Activated T-cell treated with anti-CD3 and anti-CD28 coated beads, Interleukin-2, amount 50 U/mL, for 4 hours (primary cell): Measurements from ENCODE around the gene CDK17. TPM values are rescaled to one million over a fixed set of nuclear protein-coding genes. Genes with fewer than 3 reads are reported as not detected.
"Not testable (repeated sequence)": the region's sequence is repeated elsewhere in the genome, so short reads cannot be mapped to it uniquely, and the experiment has no call there.

Experiments
- ATAC-seq, 2 donors: fragments of 200-7000 bp; cut with Tn5 transposase; one replicate each; pipeline ENCODE4 v1.10.0; 2021
- DNase-seq: peaks from one replicate; pipeline ENCODE4 v3.0.0-alpha.2; 2020
- H3K27me3 Mint-ChIP-seq: one replicate; pipeline ENCODE4 v1.8.0; 2021; ENCODE audit warnings: low read depth, mixed read lengths
- H3K36me3 Mint-ChIP-seq: one replicate; pipeline ENCODE4 v1.8.0; 2022; ENCODE audit warnings: mixed read lengths; ENCODE audit not compliant: insufficient read depth
- H3K4me1 Mint-ChIP-seq: one replicate; pipeline ENCODE4 v1.8.0; 2021; ENCODE audit warnings: low read depth, mixed read lengths
- H3K4me3 Mint-ChIP-seq: one replicate; pipeline ENCODE4 v1.8.0; 2021; ENCODE audit warnings: mild to moderate bottlenecking, moderate library complexity, mixed read lengths
- H3K9me3 Mint-ChIP-seq: one replicate; pipeline ENCODE4 v1.8.0; 2021; ENCODE audit warnings: mixed read lengths
- total RNA-seq, 3 donors: library from RNA; stranded (reverse); gene quantifications; one replicate each; pipeline ENCODE4 v1.2.1, GENCODE V29; 2021

Gene CDK17
- total RNA-seq, 3 donors from 2014 or later = 29.9 to 37.4 (median 35.8) TPM

GRCh38 chr12:96368233-96368632 is 32.0 kb downstream of the CDK17 start:
- H3K4me1 Mint-ChIP-seq = peaks cover 68% of the 10 kb centered on the region
- ATAC-seq (no peak), DNase-seq (no peak)
- H3K9me3 Mint-ChIP-seq = no peaks in the 10 kb centered on the region
- no peaks in the 10 kb centered on the region for H3K27me3 Mint-ChIP-seq
- peaks cover 8% of the 10 kb centered on the region for H3K36me3 Mint-ChIP-seq
- no peak overlapping the region for H3K4me3 Mint-ChIP-seq

DNA sequence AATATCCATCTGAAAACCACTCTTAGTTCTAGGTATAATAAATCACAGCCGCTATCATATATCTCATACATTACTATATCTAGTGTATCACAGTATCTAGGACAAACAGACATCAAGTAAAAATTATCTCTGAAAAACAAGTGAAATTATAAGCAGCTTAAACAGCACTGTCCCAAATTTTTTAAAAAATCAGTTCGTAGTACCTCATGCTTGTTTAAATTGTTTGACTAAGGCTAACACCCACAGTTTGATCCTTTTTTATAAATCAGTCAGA is 33.9 kb downstream of the CDK17 start:
- no peak overlapping the region for H3K4me3 Mint-ChIP-seq
- no peaks in the 10 kb centered on the region for H3K9me3 Mint-ChIP-seq
- peaks cover 68% of the 10 kb centered on the region for H3K4me1 Mint-ChIP-seq
- ATAC-seq = no peak
- no peak for DNase-seq
- peaks cover 8% of the 10 kb centered on the region for H3K36me3 Mint-ChIP-seq
- no peaks in the 10 kb centered on the region for H3K27me3 Mint-ChIP-seq

GRCh38 chr12:96365604-96366380 is 34.4 kb downstream of the CDK17 start:
- Mint-ChIP-seq H3K4me1 (peaks cover 68% of the 10 kb centered on the region), H3K9me3 (no peaks in the 10 kb centered on the region), H3K36me3 (peaks cover 9% of the 10 kb centered on the region), H3K4me3 (no peak overlapping the region), H3K27me3 (no peaks in the 10 kb centered on the region)
- DNase-seq = no peak
- no peak for ATAC-seq

DNA sequence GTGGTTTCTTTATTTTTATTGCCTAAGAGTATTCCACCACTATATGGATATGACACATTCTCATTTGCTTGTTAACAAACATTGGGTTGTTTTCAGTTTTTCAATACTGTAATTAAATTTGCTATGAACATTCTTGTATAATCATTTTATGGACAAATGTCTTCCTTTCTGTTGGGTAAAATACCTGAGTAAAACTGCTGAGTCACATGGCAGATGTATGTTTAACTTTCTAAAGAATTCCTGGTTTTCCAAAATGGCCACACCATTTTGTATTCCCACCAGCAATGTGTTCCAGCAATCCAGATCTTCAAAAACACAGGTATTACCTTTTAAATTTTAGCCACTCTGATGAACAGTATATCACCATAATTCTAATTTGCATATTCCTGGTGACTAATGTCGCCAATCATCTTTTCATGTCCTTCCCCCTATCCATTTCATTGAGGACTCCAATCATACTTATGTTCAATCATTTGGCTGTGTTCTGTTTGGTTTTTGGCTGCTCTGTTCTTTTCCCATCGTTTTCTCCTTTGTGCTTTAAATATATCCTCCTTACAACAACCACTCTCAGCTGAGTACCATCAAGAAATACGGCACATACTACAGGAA is 36.0 kb downstream of the CDK17 start:
- ATAC-seq = peak; percentile 58 to 65
- Mint-ChIP-seq H3K4me1 (peaks cover 75% of the 10 kb centered on the region), H3K27me3 (no peaks in the 10 kb centered on the region), H3K4me3 (no peak overlapping the region), H3K36me3 (peaks cover 9% of the 10 kb centered on the region), H3K9me3 (no peaks in the 10 kb centered on the region)
- no peak for DNase-seq

GRCh38 chr12:96361074-96361473 is 39.2 kb downstream of the CDK17 start:
- Mint-ChIP-seq H3K4me3 (no peak overlapping the region), H3K27me3 (no peaks in the 10 kb centered on the region), H3K36me3 (peaks cover 9% of the 10 kb centered on the region), H3K4me1 (peaks cover 75% of the 10 kb centered on the region), H3K9me3 (no peaks in the 10 kb centered on the region)
- ATAC-seq (no peak), DNase-seq (no peak)

- no peaks in the 10 kb centered on the region for H3K27me3 Mint-ChIP-seq
- H3K9me3 Mint-ChIP-seq = no peaks in the 10 kb centered on the region
- H3K4me3 Mint-ChIP-seq = no peak overlapping the region
- ATAC-seq = no peak
- H3K4me1 Mint-ChIP-seq = peaks cover 72% of the 10 kb centered on the region
- peaks cover 9% of the 10 kb centered on the region for H3K36me3 Mint-ChIP-seq
- DNase-seq = no peak
Measured at GRCh38 chr12:96360550-96360949, 39.7 kb downstream of the CDK17 start.

GRCh38 chr12:96359328-96359727 is 40.9 kb downstream of the CDK17 start:
- Mint-ChIP-seq H3K27me3 (no peaks in the 10 kb centered on the region), H3K9me3 (no peaks in the 10 kb centered on the region), H3K4me1 (peaks cover 72% of the 10 kb centered on the region), H3K4me3 (no peak overlapping the region), H3K36me3 (peaks cover 7% of the 10 kb centered on the region)
- ATAC-seq (no peak), DNase-seq (no peak)

GRCh38 chr12:96356831-96357230 is 43.4 kb downstream of the CDK17 start:
- ATAC-seq = no peak
- Mint-ChIP-seq H3K27me3 (no peaks in the 10 kb centered on the region), H3K9me3 (no peaks in the 10 kb centered on the region), H3K36me3 (peaks cover 4% of the 10 kb centered on the region), H3K4me1 (peaks cover 82% of the 10 kb centered on the region), H3K4me3 (no peak overlapping the region)
- no peak for DNase-seq

GRCh38 chr12:96354844-96355534 is 45.2 kb downstream of the CDK17 start:
- H3K9me3 Mint-ChIP-seq = no peaks in the 10 kb centered on the region
- no peaks in the 10 kb centered on the region for H3K36me3 Mint-ChIP-seq
- ATAC-seq (no peak), DNase-seq (no peak)
- no peaks in the 10 kb centered on the region for H3K27me3 Mint-ChIP-seq
- no peak overlapping the region for H3K4me3 Mint-ChIP-seq
- H3K4me1 Mint-ChIP-seq = peaks cover 79% of the 10 kb centered on the region

- Mint-ChIP-seq H3K27me3 (no peaks in the 10 kb centered on the region), H3K4me1 (peaks cover 80% of the 10 kb centered on the region), H3K36me3 (no peaks in the 10 kb centered on the region), H3K4me3 (no peak overlapping the region), H3K9me3 (no peaks in the 10 kb centered on the region)
- DNase-seq (no peak), ATAC-seq (no peak)
Measured at GRCh38 chr12:96354326-96354725, 45.9 kb downstream of the CDK17 start.

- peaks cover 81% of the 10 kb centered on the region for H3K4me1 Mint-ChIP-seq
- DNase-seq (no peak), ATAC-seq (peak in 1 of 2 donors; percentile 17)
- no peaks in the 10 kb centered on the region for H3K27me3 Mint-ChIP-seq
- peaks cover 3% of the 10 kb centered on the region for H3K36me3 Mint-ChIP-seq
- no peak overlapping the region for H3K4me3 Mint-ChIP-seq
- H3K9me3 Mint-ChIP-seq = no peaks in the 10 kb centered on the region
Measured at GRCh38 chr12:96352161-96352835, 47.9 kb downstream of the CDK17 start.

DNA sequence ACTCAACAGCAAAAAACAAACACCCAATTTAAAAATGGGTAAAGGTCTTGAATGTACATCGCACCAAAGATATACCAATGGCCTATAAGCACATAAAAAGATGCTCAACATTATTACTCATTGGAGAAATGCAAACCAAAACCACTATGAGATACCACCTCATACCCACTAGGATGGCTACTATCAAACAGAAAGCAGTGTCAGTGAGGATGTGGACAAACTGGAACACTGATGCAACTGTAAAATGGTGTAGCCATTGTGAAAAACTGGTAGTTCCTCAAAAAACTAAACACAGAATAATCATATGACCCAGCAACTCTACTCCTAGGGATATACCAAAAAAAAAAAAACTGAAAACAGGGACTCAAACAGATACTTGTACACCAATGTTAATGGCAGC is 49.3 kb downstream of the CDK17 start:
- ATAC-seq (peak; percentile 53 to 77), DNase-seq (no peak)
- no peaks in the 10 kb centered on the region for H3K9me3 Mint-ChIP-seq
- peaks cover 77% of the 10 kb centered on the region for H3K4me1 Mint-ChIP-seq
- no peak overlapping the region for H3K4me3 Mint-ChIP-seq
- H3K36me3 Mint-ChIP-seq = peaks cover 6% of the 10 kb centered on the region
- H3K27me3 Mint-ChIP-seq = no peaks in the 10 kb centered on the region

GRCh38 chr12:96347130-96347699 is 53.0 kb downstream of the CDK17 start:
- peak overlapping the region; percentile 30 for H3K4me3 Mint-ChIP-seq
- no peaks in the 10 kb centered on the region for H3K27me3 Mint-ChIP-seq
- peaks cover 65% of the 10 kb centered on the region for H3K4me1 Mint-ChIP-seq
- H3K36me3 Mint-ChIP-seq = peaks cover 28% of the 10 kb centered on the region
- DNase-seq = no peak
- peaks cover 22% of the 10 kb centered on the region for H3K9me3 Mint-ChIP-seq
- ATAC-seq = no peak

GRCh38 chr12:96346716-96347115 is 53.5 kb downstream of the CDK17 start:
- Mint-ChIP-seq H3K36me3 (peaks cover 28% of the 10 kb centered on the region), H3K4me3 (peak overlapping the region; percentile 30), H3K4me1 (peaks cover 60% of the 10 kb centered on the region), H3K9me3 (peaks cover 22% of the 10 kb centered on the region)
- not testable (repeated sequence) for ATAC-seq, DNase-seq, H3K27me3 Mint-ChIP-seq
